Prostate gland (tissue), 2 donors: Measurements from ENCODE around the gene NUTF2.

Experiments used
- POLR2A ChIP-seq: fragments of 450-650 bp; IDR thresholded peaks from one replicate; pipeline ENCODE4 v1.6.1; 2016; ENCODE audit warnings: antibody characterized with exemption, mild to moderate bottlenecking
- TF ChIP-seq, protein P1 (sequence below), 4 experiments: fragments of 200-600 bp in 2 of 4; fragments of 450-650 bp in 2 of 4; sonication (generic) in 2 of 4; IDR thresholded peaks; 1 replicate in 3 of 4; 2 replicates in 1 of 4; pipeline ENCODE4 v1.5.1; 2016 to 2019; ENCODE audit warnings: antibody characterized with exemption in 4 of 4, mild to moderate bottlenecking in 2 of 4, moderate library complexity in 2 of 4

DNA sequence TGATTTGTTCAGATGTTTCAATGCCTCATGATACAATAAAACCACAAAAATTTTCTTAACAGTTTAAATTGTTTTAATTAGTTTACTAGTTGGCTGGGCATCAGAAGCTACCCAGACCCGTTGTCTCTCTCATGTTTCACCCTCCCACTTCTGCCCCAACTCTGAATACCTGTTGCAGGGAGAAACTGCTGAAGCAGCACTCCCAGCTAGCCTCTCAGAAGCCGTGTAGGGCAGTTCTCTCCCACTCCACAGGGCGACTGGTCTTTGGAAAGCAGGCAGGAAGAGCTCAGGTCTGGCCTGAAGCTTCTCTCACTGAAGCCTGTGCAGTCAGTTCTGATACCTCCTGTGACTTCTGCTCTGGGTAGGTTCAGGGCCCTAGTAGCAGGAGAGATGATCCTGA, 24.5 kb downstream of the NUTF2 start:
- TF ChIP-seq, protein P1, sequence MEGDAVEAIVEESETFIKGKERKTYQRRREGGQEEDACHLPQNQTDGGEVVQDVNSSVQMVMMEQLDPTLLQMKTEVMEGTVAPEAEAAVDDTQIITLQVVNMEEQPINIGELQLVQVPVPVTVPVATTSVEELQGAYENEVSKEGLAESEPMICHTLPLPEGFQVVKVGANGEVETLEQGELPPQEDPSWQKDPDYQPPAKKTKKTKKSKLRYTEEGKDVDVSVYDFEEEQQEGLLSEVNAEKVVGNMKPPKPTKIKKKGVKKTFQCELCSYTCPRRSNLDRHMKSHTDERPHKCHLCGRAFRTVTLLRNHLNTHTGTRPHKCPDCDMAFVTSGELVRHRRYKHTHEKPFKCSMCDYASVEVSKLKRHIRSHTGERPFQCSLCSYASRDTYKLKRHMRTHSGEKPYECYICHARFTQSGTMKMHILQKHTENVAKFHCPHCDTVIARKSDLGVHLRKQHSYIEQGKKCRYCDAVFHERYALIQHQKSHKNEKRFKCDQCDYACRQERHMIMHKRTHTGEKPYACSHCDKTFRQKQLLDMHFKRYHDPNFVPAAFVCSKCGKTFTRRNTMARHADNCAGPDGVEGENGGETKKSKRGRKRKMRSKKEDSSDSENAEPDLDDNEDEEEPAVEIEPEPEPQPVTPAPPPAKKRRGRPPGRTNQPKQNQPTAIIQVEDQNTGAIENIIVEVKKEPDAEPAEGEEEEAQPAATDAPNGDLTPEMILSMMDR (IDR thresholded peaks at IDR 0.05) = no peak
- TF ChIP-seq POLR2A = no peak
